HS-27A (cell line): ENCODE measurements around the gene ALPK3.
"Not testable (repeated sequence)": the region's sequence is repeated elsewhere in the genome, so short reads cannot be mapped to it uniquely, and the experiment has no call there.

Experiments used
- DNase-seq: peaks from one replicate; pipeline ENCODE4 v3.0.0-alpha.2; 2012; ENCODE audit warnings: low read depth, missing footprints

Gene ALPK3

DNA sequence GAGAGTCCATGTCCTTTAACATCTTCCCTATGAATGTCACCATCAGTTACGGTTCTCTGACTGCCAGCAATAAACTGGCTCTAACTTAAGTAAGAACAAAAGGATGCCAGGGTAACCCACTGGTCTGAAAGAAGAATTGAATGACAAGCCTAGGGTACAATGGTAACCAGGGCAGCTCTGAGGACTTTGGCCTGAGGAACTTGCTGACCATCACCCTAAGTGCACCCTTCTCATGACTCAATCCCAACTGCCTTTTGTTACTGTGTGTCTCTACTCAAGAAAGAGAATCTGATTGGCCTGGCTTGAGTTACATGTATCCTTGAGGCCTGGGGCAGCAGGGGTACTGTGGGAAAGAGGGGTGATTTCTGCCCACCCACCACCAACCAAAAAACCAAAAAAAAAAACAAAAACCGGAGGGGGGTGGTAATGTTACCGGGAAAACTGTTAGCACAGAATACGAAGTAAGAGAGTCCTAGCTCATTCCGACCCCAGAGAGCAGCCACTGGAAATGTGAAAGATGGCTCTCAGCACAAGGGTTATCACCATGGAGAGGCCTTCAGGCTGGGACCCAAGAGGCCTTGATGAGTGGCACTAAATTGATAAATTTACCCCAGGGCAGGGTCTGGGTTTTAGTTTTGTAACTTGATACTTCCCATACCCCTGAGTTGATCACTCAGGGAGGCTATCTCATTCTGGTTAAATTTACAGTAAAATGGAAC lies 58.0 kb downstream of the ALPK3 start:
- DNase-seq, result no peak

DNA sequence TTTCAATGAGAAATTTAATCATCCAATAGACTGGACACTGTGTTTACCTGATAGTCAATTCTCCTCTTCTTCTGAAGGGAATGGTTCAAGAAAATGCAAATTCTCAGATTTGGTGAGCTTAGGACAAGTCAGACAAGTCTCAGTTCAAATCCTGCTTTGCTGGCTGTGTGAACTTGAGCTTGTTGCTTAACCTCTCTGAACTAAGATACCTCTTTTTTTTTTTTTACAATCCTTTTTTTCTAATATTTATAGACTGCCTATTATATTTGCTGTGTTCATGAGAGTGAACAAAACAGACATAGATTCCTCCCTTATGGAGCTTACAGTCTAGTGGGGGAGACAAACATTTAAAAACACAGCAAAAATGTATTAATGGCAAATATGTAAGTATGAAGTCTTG lies 59.1 kb downstream of the ALPK3 start:
- DNase-seq, result no peak

DNA sequence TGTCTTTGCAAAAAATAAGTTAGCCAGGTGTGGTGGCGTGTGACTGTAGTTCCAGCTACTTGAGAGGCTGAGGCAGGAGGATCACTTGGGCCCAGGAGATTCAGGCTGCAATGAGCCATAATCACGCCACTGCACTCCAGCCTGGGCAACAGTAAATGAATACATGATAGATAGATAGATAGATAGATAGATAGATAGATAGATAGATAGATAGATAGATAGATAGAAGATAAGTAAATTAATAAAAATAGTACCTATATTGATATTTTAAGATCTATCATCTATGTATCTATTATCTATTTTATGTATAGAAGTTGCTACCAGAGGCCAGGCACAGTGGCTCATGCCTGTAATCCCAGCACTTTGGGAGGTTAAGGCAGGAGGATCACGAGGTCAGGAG lies 60.5 kb downstream of the ALPK3 start:
- DNase-seq, result not testable (repeated sequence)

DNA sequence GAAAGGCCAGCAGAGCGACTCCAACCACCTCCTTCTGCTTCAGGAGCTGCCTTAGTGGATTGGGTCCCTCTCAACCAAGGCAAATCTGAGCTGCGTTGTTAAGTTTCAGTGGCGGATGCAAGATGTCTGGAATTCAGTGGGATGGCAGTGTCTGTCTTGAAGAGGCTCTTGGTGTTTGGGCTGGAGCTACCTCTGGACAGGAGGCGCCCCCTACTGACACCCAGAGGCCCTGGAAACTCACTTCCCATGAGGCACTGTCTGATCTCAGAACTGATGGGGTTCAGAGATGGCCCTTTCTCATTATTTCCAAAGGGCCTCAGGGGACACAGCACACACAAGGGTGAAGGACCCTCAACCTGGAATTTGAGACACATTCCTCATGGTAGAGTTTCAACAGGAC lies 61.3 kb downstream of the ALPK3 start:
- peak; percentile 26 for DNase-seq

DNA sequence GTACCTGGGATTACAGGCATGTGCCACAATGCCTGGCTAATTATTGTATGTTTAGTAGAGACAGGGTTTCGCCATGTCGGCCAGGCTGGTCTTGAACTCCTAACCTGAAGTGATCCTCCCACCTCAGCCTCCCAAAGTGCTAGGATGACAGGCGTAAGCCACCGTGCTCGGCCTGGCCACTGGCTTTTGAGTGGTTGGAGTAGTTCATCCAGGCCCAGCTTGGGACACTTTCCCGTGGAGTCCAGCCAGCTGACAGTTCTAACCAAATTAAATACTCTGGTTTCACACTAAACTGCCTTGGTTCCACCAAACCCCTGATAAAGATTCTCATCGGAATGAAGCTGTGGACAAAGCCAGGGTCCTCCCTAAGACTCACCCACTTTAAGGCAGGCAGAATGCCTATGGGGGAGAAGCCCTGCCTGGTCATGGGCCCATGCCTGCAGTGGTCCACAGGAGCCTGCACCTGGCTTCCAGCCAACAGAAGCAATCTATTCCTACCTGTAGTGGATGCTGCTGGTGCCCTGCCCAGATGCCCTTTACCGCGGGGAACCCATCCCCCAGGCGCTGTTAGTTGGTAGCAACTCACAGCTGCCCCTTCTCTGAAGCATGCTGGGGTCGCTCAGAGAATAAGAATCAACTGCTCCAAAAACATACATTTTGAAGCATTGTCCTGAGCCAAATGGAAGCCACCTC lies 62.1 kb downstream of the ALPK3 start:
- no peak for DNase-seq

DNA sequence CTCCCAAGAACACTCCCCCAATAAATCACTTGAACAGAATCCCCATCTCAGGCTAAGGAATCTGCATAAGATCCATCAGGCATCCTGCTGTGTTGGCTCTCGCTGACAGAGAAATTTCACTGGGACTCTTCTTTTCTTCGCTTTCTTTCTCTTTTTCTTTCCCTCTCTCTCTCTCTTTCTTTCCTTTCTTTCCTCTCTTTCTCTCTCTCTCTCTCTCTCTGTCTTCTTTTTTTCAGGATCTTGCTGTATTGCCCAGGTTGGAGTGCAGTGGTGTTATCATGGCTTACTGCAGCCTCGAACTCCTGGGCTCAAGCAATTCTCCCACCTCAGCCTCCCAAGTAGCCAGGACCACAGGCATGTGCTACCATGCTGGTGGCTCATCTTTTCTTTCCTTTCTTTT lies 62.9 kb downstream of the ALPK3 start:
- DNase-seq, result no peak

DNA sequence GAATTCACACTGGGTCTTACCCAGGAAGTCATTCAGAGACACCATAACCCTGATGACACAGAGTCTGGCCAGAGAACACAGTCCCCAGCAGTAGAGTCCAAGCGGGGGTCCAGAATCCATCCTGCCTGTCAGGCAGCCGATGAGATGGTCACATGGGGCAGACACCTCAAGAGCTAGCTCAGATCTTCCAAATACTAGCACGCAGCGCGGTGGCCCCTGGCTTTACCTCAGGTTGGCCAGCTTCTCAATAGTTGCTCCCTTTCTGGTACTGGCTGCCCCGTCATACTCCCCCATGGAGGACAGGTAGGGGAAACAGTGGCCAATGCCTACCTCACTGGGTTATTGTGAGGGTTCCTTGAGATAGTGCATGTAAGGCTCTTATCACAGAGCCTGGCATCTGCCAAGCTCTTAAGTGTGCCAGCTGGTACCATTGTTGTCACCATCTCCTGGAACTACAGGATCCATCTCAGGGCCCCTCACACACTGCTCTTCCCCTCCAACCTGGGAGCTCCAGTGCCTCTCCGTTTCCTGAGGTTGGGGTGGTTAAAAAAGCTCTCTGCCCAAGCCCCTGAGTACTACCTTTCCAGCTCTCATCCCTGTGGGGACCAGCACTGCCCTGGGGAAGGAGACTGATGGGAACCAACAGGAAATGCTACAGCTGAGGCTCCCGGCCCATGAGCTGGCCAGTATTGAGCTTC lies 63.8 kb downstream of the ALPK3 start:
- no peak for DNase-seq

DNA sequence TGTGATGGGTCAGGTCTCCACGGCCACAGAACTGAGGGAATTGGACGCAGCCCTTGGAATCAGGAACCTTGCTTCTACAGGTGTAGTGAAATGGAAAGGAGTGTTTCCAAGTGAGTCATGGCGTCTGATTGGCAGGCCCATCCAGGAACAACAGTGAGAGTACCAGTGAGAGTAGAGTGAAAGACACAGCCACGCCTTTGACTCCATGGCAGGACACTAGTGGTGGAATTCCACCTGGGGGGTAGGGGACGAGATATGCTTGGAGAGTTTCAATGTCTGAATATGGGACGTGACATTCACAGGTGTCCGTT lies 64.3 kb downstream of the ALPK3 start:
- DNase-seq, result no peak

DNA sequence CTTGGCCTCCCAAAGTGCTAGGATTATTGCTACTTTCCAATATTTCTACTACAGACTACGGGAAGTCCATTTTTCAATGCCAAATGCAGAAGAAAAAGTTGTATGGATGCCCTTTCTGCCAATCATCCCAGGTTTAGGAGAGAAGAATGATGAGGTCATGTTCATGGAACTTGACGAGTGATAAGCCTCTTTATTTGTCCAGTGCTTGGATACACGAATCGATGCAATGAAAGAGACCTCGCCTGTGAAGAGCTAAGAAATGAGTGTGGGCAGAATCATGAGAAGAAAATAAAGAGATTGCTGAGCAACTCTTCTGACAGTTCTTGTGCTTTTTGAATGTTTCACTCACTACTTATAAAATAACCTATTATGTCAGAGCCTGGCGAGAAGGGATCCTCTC lies 66.3 kb downstream of the ALPK3 start:
- DNase-seq, result no peak

DNA sequence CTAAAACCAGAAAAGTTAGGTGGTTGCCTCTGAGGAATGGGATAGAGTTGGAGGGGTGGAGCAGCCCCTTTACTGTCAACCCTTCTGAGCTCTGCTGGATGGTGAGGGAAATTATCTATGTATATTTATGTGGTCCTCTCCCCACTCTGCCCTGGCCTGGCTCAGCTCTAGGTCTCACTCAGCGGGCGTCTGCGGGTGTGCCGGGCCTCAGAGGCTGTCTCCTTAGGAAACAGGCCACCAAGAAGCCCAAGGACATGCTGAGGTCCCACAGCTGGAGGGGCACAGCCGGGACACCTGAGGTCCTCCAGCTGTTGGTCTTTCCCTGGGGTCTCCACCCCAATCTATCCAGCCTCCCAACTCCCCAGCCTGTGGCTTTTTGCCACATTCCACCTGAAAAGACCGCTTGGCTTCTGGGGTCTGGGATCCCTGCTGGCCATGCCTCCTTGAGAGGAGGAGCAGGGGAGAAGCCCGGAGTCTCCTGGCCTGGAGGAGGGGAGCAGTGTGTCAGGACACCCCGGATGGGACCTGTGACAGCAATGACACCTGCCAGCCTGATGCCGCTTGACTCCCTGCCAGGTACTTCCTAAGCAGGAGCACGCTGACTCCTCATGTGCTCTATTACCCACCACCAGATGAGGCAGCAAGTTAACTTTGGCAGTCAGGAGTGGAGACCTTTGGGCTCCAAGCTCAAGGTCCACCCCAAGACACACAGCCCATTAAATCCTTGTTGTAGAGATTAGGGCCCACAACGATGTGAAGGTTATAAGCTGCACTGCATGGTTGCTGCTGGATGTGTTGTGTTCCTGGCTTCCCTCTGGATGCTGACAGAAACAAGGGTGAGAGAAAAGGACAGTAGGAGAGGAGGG lies 67.0 kb downstream of the ALPK3 start, which contains the start of gene SLC28A1:
TSS of gene SLC28A1 (plus strand) at position 747 of the 866 bp plus-strand sequence. CDS start 3,099 bp downstream, outside the sequence.
- no peak for DNase-seq

DNA sequence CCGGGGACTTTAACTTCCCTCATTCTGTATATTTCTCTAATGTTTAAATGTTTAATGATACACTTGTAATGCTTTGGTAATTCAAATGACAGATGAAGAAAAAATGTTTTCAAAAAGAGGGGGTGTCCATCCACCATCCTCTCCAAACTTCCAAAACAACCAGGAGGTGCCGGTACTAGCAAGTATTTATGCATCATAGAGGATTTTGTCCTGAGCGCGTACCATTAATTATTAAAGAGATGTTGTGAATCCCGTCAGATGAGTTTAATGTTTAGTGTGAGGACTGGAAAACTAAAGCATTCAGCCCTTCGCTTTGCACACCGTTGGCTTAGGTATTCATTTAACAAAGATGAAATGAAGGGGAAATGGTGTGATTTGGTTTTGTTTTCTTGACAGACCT lies 68.6 kb downstream of the ALPK3 start:
- no peak for DNase-seq

DNA sequence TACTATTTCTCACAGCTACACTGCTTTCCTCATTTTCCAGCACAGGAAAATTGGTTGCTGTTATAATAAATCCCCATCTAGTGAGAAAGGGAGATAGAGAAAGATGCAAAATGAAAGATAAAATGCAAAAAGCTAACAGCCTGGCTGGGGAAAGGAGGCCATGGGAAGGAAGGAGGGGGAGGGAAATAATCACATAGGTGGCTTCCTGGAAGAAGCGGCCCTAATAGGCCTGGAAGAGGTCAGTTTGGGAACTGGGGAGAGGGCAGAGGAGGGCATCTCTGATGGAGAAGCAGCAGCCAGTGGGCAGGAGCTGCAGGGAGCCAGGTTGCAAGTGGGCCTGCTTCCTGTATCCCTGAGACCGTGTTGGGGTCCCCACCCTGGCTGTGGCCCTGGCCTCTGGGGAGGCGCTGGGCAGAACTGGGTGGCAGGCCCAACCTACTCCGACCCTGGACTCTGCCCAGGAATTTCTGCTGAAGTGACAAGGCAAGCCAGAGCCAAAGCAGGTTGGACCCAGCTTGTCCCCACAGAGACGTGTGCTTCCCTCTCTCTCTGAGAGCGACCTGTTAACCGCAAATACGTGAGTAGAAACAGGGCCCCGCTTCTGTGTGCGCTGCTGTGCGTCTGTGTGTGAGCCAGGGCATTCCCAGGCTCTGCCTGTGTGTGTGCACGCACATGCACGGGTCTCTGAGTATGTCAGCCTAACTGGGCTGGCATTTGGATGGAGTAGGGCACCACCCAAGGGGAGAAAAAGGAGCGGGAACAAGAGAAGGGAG lies 69.2 kb downstream of the ALPK3 start:
- no peak for DNase-seq

DNA sequence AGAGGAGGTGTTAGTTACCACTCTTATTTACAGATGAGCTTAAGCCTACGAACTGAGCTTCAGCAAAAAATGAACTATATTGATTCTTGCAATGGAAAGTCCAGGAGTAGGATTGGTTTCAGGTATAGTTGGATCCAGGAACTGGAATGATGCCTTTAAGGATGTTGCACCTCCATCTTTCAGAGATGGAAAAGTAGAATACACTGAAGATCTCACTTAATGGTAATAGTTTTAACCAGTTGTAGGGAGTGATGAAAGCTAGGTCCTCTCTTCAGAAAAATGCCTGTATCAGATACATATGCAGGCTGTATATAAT lies 69.8 kb downstream of the ALPK3 start:
- no peak for DNase-seq

DNA sequence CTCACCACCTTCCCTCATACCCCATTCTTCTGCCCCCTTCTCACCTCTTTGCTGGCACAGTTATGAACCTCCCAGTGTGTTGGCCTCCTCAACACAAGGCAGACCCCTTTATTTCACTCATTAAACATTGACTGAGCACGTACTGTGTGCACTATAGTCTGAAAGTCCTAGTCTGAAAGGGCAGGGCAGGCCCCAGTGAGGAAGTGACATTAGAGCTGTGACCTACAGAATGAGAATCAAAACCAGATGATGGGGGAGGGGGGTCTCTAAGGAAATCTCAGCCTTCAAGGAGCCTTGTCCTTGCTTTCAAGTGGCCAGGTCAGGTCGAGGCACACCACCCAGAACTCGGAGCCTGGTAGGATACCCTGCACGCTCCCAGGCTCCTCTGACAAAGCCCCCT lies 70.8 kb downstream of the ALPK3 start:
- DNase-seq, result no peak

DNA sequence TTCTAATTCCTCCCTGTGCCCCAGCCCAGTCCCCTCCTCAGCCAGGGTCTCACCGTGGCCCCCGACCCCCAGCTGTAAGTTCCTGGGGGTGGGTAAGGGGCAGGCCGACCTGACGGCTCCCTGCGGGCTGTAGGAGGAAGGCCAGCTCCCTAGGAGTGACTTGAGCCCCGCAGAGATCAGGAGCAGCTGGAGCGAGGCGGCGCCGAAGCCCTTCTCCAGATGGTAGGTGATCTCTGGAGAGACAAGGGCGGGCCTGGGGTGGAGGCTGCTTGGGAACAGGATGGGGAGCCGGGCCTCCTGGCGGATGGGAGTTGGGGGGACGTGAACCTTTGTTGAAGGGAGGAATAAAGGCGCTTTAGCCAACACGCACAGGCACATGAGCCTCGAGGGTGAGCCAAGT lies 71.5 kb downstream of the ALPK3 start:
- no peak for DNase-seq

DNA sequence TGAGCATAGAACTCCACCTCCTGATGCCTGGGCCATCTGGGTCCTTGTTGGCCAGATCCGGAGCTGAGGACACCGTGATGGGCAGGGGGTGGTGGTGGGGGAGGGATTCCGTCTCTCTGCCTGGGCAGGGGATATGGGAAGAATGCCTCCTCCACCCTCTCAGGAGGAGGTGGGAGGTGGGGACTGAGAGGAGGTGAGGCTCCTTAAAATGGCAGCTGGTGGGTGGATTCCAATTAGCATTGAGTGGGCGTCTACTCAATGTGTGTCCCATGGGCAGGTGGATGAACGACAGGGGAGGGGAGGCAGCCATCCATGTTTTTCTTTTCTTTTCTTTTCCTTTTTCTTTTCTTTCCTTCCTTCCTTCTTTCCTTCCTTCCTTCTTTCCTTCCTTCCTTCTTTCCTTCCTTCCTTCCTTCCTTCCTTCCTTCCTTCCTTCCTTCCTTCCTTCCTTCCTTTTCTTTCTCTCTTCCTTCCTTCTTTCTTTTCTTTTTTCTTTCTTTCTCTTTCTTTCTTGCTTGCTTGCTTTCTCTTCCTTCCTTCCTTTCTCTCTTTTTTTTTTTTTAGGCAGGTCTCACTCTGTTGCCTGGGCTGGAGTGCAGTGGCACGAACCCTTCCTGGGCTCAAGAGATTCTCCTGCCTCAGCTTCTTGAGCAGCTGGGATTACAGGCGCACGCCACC lies 72.3 kb downstream of the ALPK3 start:
- DNase-seq, result no peak

DNA sequence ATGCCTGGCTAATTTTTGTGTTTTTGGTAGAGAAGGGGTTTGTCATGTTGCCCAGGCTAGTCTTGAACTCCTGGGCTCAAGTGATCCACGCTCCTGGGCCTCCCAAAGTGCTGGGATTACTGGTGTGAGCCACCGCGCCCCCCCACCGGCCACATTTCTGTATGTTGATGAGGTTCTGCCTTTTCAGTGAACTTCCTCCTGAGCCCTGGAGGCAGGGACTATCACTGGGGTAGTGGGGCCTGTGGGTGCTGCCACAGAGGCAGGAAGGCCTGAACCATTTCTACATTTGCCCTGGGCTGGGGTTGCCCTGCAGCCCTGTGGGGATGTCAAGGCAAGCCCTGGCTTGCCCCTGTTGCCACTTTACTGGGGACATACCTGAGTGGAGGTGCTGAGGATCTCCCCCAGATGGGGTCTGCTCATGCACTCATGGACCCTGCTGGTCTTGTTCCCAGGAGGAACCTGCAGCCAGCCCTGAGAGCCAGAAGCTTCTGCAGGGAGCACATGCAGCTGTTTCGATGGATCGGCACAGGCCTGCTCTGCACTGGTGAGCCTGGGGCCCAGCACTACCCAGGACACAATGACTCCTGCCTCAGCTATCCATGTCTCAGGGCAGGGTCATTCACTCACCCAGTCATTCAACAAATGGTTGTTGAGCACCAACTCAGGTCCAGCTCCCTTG lies 73.0 kb downstream of the ALPK3 start:
- no peak for DNase-seq

DNA sequence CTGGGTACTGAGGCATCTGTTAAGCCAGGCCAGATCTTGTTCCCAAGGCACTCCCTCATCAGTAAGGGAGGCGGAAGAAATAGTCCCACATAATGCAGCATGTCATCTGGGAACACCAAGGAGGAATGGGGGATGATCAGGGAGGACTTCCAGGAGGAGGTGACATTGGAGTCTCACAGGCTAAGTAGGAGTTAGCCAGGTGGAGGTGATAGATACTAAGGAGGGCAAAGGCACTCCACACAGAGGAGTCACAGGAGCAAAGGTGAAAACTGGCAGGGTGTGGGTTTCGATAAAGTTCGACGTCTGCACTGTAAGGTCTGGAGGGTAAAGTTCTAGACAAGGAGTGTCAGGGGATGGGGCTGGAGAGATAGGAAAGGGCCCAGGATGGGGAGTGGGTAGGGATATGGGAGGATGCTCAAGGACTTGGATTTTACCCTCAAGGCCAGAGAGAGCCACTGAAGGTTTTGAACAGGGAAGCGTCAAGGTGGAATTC lies 73.6 kb downstream of the ALPK3 start:
- DNase-seq, result no peak

DNA sequence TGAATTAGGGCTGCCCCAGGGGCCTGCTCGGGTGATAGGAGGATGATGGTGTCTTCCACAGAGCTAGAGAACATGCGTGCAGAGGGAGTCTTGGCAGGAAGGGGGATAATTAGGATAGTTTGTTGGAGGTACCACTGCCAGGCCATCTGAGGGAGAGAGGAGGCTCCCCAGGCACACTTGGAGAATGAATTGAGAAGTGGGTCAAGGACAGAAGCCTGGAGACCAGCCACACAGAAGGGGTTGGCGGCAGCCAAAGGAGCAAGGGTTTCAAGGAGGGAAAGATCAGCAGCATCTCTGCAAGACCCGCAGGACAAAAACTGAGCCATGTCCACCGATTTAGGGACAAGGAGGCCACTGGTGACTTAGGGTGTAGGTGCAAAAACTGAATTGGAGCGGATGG lies 74.2 kb downstream of the ALPK3 start:
- no peak for DNase-seq

DNA sequence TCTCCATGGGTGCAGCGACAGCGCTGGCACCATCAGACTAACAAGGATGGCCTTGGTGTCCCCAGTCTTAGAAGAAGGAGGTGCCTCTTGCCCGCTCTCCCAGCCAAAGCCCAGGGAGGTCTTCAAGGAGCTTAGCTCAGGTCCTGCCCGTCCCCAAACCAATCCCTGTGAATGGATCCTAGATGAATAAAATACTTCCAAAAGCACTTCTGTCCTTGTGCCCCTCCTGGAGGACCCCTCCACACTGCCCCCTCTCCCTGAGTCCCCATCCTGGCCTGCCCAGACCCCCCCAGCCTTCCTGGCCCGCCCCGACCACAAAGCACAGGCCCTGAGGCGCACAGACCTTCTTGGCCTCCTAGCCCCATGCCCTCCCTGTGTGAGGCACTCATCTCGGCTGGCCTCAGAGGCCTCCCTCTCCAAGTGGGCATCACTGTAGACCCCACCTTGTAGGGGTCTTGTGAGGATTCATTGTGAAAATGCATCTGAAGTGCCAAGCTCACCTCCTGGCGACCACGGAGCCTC lies 75.7 kb downstream of the ALPK3 start:
- no peak for DNase-seq
